Stimulated activated CD4-positive, alpha-beta T cell treated with anti-CD3 and anti-CD28 coated beads, Interleukin-12 subunit alpha, Interleukin-12 subunit beta, amount 100 ng/mL, for 4 hours (primary cell): ENCODE data around the gene NADK2.
A peak's percentile ranks its signal among the peaks of the same experiment; 100 is the strongest.

Source experiments
- DNase-seq: peaks from one replicate; pipeline ENCODE4 v3.0.0-alpha.2; 2020

The NADK2 gene

GRCh38 chr5:36160617-36161016 lies 81.1 kb downstream of the NADK2 start:
- no peak for DNase-seq

- no peak for DNase-seq
Measured at GRCh38 chr5:36158144-36158543, 83.6 kb downstream of the NADK2 start.

- DNase-seq: no peak
Measured at GRCh38 chr5:36156619-36157018, 85.1 kb downstream of the NADK2 start.

GRCh38 chr5:36156121-36156601 lies 85.6 kb downstream of the NADK2 start:
- DNase-seq: no peak

GRCh38 chr5:36155291-36155690 lies 86.4 kb downstream of the NADK2 start:
- no peak for DNase-seq

- DNase-seq: no peak
Measured at GRCh38 chr5:36153726-36154125, 88.0 kb downstream of the NADK2 start.

GRCh38 chr5:36153298-36153677 lies 88.4 kb downstream of the NADK2 start:
- no peak for DNase-seq

- no peak for DNase-seq
Measured at GRCh38 chr5:36152324-36153297, 89.1 kb downstream of the NADK2 start.

- DNase-seq: peak; percentile 94
Measured at GRCh38 chr5:36151434-36152323, 90.0 kb downstream of the NADK2 start, which contains the start of the genes LMBRD2 and SKP2. Gene LMBRD2, minus strand, starts transcription at chr5:36151887. Its CDS starts 8,538 bp downstream, at chr5:36143349. Gene SKP2, plus strand, starts transcription at chr5:36152111. Its CDS starts 152 bp downstream, at chr5:36152263.

GRCh38 chr5:36150676-36151433 lies 90.9 kb downstream of the NADK2 start:
- peak; percentile 25 for DNase-seq

- no peak for DNase-seq
Measured at GRCh38 chr5:36147681-36148080, 94.0 kb downstream of the NADK2 start.

- no peak for DNase-seq
Measured at GRCh38 chr5:36146390-36146789, 95.3 kb downstream of the NADK2 start.

GRCh38 chr5:36145311-36145710 lies 96.4 kb downstream of the NADK2 start:
- no peak for DNase-seq
